Tibial nerve (tissue), 4 donors: Measurements from ENCODE around the gene STX18. TPM values are rescaled to one million over a fixed set of nuclear protein-coding genes. Genes with fewer than 3 reads are reported as not detected.

Source experiments
- DNase-seq, 2 donors: peaks; one replicate each; pipeline ENCODE4 v3.0.0-alpha.2; 2019; ENCODE audit warnings: low spot score in 2 of 2
- H3K27ac ChIP-seq, 4 donors: fragments of 200-600 bp; sonication (generic) in 3 of 4; one replicate each; pipeline ENCODE4 v1.5.1; 2017 to 2019; ENCODE audit warnings: mild to moderate bottlenecking in 1 of 4
- H3K27me3 ChIP-seq, 2 donors: fragments of 200-600 bp; sonication (generic) in 1 of 2; one replicate each; pipeline versions ENCODE4 v1.5.1 to v1.6.0; 2017 to 2019
- H3K36me3 ChIP-seq, 3 donors: fragments of 200-600 bp; sonication (generic); one replicate each; pipeline ENCODE4 v1.5.1; 2018 to 2019
- H3K4me1 ChIP-seq, 4 donors: fragments of 200-600 bp; sonication (generic) in 3 of 4; one replicate each; pipeline ENCODE4 v1.5.1; 2017 to 2019
- H3K4me3 ChIP-seq, 4 donors: fragments of 200-600 bp; sonication (generic) in 3 of 4; one replicate each; pipeline ENCODE4 v1.5.1; 2017 to 2019; ENCODE audit warnings: mild to moderate bottlenecking in 1 of 4, moderate library complexity in 1 of 4
- H3K9me3 ChIP-seq, 4 donors: fragments of 200-600 bp; sonication (generic) in 3 of 4; one replicate each; pipeline ENCODE4 v1.5.1; 2017 to 2019
- EP300 ChIP-seq, 2 donors: sonication (generic); formaldehyde crosslinking; IDR thresholded peaks; one replicate each; pipeline ENCODE4 v1.6.1; 2017; ENCODE audit warnings: antibody characterized with exemption in 2 of 2, mild to moderate bottlenecking in 1 of 2
- POLR2A ChIP-seq, 2 donors: fragments of 450-650 bp; IDR thresholded peaks; one replicate each; pipeline ENCODE4 v1.6.1; 2017; ENCODE audit warnings: antibody characterized with exemption in 2 of 2, mild to moderate bottlenecking in 2 of 2, moderate library complexity in 2 of 2
- WGBS, 2 donors: methylation state at CpG; one replicate each; pipeline ENCODE4 v1.1.5; 2018; 5-methylcytosine and 5-hydroxymethylcytosine counted together
- total RNA-seq, 4 donors: library from RNA; depleted of rRNA; stranded (reverse); fragments of >200 nt; gene quantifications; one replicate each; pipeline ENCODE4 v1.1.0, GENCODE V29; 2016
- TF ChIP-seq, protein P1 (sequence below), 5 experiments: fragments of 200-600 bp in 3 of 5; fragments of 450-650 bp in 2 of 5; sonication (generic) in 3 of 5; IDR thresholded peaks; one replicate each; pipeline ENCODE4 v1.5.1; 2016 to 2019; ENCODE audit warnings: antibody characterized with exemption in 5 of 5, mild to moderate bottlenecking in 3 of 5, moderate library complexity in 2 of 5

The STX18 gene
- total RNA-seq, 4 donors from 2014 or later: 16.5 to 37.5 (median 21.4) TPM

DNA sequence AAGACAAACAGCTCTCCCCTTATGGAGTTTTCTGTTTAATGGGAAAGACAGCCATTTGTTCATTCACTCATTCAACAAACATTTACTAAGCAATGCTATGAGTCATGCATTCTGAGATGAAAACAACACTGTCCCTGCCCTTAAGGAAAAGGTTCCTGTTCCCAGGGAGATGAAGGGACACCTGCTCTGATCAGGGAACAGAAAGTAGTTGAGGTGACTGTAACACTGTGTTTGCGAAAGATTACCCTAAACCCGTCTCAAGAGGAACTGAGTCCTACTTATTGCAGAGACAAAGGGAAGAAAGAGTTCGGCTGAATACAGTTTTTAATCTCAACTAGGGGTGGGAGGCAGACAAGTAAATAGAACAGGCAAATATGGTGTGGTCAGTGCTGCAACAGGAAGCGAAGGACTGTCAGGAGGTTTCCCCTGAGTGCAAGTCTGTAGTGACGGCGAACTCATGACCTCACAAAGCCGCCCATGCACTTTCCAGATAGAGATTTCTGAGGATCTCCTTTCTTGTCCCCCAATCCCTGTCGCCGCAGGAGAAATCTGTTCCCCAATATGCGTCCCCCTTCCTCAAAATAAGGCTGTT, 712 bp downstream of the STX18 start:
- peak overlapping the region; percentile 65 to 91 (median 80) for H3K4me3 ChIP-seq
- no peak for DNase-seq
- peak overlapping the region; percentile 21 to 91 (median 86) for H3K27ac ChIP-seq
- no peaks in the 10 kb centered on the region for H3K27me3 ChIP-seq
- WGBS, 2 donors: 4 to 5% methylated on average over 10 of the region's 10 CpGs
- H3K4me1 ChIP-seq: peaks cover 0 to 41% (median 29%) of the 10 kb centered on the region in 4 donors
- H3K36me3 ChIP-seq: peaks cover 0 to 15% (median 0%) of the 10 kb centered on the region in 3 donors
- no peaks in the 10 kb centered on the region for H3K9me3 ChIP-seq
- TF ChIP-seq, protein P1, sequence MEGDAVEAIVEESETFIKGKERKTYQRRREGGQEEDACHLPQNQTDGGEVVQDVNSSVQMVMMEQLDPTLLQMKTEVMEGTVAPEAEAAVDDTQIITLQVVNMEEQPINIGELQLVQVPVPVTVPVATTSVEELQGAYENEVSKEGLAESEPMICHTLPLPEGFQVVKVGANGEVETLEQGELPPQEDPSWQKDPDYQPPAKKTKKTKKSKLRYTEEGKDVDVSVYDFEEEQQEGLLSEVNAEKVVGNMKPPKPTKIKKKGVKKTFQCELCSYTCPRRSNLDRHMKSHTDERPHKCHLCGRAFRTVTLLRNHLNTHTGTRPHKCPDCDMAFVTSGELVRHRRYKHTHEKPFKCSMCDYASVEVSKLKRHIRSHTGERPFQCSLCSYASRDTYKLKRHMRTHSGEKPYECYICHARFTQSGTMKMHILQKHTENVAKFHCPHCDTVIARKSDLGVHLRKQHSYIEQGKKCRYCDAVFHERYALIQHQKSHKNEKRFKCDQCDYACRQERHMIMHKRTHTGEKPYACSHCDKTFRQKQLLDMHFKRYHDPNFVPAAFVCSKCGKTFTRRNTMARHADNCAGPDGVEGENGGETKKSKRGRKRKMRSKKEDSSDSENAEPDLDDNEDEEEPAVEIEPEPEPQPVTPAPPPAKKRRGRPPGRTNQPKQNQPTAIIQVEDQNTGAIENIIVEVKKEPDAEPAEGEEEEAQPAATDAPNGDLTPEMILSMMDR (IDR thresholded peaks at IDR 0.05): no peak
- TF ChIP-seq POLR2A (IDR thresholded peaks at IDR 0.05) (no peak), EP300 (IDR thresholded peaks at IDR 0.05) (no peak)

DNA sequence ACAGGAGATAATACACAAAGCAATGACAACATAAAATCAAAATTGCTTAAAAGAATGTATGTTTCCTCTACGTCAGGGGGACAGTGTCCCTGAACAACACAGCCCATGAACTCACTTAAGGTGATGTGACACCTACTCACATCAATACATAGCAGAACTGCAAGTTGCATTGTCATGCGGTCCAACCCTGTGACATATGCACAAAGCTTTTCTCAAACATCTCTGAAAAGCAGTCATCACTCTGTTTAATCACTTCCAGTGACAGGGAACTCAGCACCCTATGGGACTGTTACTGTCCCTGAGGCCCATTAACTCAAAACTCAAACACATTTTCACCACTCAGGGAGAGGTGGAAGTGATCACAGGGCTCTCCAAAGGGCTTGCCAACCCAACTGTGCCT, 2.4 kb downstream of the STX18 start:
- Histone ChIP-seq H3K9me3 (no peaks in the 10 kb centered on the region), H3K27ac (no peak overlapping the region), H3K27me3 (no peaks in the 10 kb centered on the region), H3K4me3 (no peak overlapping the region), H3K4me1 (peaks cover 0 to 41% (median 29%) of the 10 kb centered on the region in 4 donors), H3K36me3 (peaks cover 0 to 5% (median 0%) of the 10 kb centered on the region in 3 donors)
- 67 to 80% methylated on average over 2 of the region's 2 CpGs for WGBS, 2 donors
- DNase-seq: no peak
- no peak for TF ChIP-seq POLR2A (IDR thresholded peaks at IDR 0.05)
- TF ChIP-seq, protein P1 (IDR thresholded peaks at IDR 0.05): no peak
- no peak for TF ChIP-seq EP300 (IDR thresholded peaks at IDR 0.05)

DNA sequence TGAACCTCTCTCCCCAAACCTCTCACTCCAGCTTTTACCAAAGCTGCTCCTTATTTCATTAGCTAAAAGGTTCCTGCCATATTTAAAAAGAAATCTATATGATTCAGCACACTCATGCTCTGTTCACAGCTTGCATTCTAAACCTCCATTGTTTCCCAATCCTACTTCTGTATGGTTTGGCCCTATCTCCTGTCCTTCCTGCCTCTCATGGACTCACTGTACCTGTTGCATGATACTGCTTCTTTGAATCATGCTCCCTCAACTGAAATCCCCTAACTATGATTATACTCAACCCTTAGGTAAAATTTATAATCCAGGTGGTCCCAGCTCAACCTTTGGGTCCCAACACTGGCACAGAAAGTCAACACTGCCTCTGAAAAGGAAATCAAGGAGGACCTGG, 6.3 kb downstream of the STX18 start:
- H3K9me3 ChIP-seq: no peaks in the 10 kb centered on the region
- no peak for DNase-seq
- H3K4me3 ChIP-seq: no peak overlapping the region
- peaks cover 0 to 5% (median 0%) of the 10 kb centered on the region in 3 donors for H3K36me3 ChIP-seq
- no peak for TF ChIP-seq POLR2A (IDR thresholded peaks at IDR 0.05)
- TF ChIP-seq EP300 (IDR thresholded peaks at IDR 0.05): no peak
- TF ChIP-seq, protein P1 (IDR thresholded peaks at IDR 0.05): no peak
- H3K4me1 ChIP-seq: peaks cover 0 to 20% (median 15%) of the 10 kb centered on the region in 4 donors
- no peaks in the 10 kb centered on the region for H3K27me3 ChIP-seq
- H3K27ac ChIP-seq: no peak overlapping the region

DNA sequence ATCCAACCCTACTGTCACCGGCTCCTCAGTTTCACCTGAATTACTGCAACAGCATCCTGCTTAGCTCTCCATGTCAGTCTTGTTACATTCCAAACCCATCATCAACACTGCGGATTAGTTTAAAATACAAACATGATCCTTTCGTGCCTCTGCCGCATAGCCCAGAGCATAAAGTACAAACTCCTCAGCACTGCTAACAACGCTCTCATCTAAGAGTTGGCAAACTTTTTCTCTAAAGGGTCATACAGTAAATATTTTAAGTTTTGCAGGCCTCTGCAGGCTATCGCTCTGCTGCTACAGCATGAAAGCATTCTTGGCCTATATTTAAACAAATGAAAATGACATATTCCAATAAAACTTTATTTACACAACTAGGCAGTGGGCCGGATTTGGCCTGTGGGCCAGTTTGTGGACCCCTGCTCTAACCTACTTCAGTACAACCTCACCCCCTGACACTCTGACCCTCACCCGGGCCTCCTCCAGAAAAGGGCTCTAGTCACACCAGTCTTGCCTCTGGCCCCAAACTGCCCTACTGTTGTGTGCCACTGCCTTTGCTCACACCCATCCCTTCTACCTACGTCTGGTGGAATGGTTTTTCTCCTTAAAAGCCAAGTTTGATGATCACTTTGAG, 7.2 kb downstream of the STX18 start:
- peaks cover 0 to 5% (median 0%) of the 10 kb centered on the region in 3 donors for H3K36me3 ChIP-seq
- TF ChIP-seq EP300 (IDR thresholded peaks at IDR 0.05): no peak
- TF ChIP-seq, protein P1 (IDR thresholded peaks at IDR 0.05): no peak
- TF ChIP-seq POLR2A (IDR thresholded peaks at IDR 0.05): no peak
- H3K9me3 ChIP-seq: no peaks in the 10 kb centered on the region
- no peak overlapping the region for H3K27ac ChIP-seq
- no peaks in the 10 kb centered on the region for H3K27me3 ChIP-seq
- H3K4me1 ChIP-seq: peaks cover 0 to 11% (median 5%) of the 10 kb centered on the region in 4 donors
- no peak for DNase-seq
- H3K4me3 ChIP-seq: no peak overlapping the region
- 96% methylated on average over 9 of the region's 9 CpGs for WGBS, 2 donors

DNA sequence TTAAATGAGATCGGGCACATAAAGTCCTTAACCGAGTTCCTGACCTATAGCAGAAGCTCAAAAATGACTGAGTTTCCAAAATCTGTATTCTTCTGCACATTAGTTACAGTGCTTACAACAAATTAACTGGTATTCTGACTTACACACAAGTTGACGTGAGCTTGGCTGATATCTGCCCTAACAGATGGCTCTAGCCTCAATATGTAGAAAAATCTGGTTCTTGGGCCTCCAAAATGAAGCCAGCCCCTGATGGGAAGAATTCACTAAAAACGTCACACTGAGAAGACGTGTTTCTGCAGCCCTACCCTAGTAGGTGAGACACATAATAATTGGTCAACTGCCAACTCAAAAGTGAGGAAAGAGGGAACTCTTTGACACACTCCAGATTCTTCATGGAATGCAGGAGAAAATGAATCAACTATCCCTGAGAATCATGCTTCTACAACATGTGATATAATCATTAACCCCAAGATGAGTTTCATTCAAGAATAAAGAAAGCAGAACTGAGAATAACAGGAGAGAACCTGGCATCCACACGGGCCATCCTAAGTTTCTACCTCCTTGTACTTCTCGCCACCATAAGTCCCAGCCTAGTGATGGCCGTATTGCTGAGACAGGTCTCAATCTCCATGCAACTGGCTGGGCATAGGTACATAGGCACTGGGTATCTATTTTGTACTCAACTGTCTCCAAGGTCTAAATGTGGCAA, 8.2 kb downstream of the STX18 start:
- H3K27ac ChIP-seq: no peak overlapping the region
- H3K4me3 ChIP-seq: no peak overlapping the region
- peaks cover 0 to 6% (median 0%) of the 10 kb centered on the region in 3 donors for H3K36me3 ChIP-seq
- DNase-seq: no peak
- no peak for TF ChIP-seq POLR2A (IDR thresholded peaks at IDR 0.05)
- TF ChIP-seq, protein P1 (IDR thresholded peaks at IDR 0.05): no peak
- no peak for TF ChIP-seq EP300 (IDR thresholded peaks at IDR 0.05)
- no peaks in the 10 kb centered on the region for H3K9me3 ChIP-seq
- 93 to 94% methylated on average over 8 of the region's 8 CpGs for WGBS, 2 donors
- no peaks in the 10 kb centered on the region for H3K27me3 ChIP-seq
- peaks cover 0 to under 1% (median 0%) of the 10 kb centered on the region in 4 donors for H3K4me1 ChIP-seq
